ENCODE data around the gene C10orf105. TPM values are rescaled to one million over a fixed set of nuclear protein-coding genes. Genes with fewer than 3 reads are reported as not detected.

The C10orf105 gene
- total RNA-seq, 1 experiment from 2014 or later = not detected

DNA sequence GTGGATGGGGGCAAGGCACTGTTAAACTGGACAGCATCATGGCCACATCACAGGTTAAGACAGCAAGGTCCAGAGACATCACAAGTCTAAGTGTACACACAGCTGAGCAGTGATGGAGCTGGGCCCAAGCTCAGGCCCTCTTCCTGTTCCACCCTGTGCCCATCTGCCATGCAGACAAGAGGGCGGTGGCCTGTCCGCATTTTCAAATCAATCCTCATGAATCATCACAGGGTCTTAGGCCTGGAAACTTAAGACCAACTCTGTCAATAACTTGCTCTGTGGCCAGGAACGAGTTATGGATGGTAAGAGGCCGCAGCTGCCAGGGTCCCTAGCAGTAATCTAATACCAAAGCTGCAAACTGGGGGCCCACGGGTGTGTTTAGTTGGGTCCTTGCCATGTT lies 3.2 kb downstream of the C10orf105 start:
- no peak for DNase-seq (ENCODE audit: low read depth)

- DNase-seq (ENCODE audit: low read depth) = no peak
Observed at GRCh38 chr10:71715860-71716259, 3.7 kb downstream of the C10orf105 start.

DNA sequence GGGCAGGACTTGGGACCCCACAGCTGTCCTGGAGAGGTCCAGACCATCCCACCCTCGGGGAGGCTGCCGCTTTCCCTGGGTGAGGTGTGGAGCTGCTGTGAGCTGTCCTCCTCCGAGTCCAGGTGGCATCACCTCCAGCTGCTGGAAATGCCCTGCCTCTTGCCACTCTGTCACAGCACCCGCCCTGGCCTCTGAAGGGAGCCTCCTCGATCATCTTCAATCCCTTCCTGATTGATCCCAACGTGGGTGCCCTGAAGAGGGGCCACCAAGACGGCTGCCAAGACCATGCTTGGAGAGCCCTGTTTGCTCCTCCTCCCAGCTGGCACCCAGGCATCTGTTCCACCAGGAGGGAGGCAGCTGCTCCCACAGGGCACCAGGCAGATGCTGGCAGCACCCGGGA lies 4.6 kb downstream of the C10orf105 start:
- DNase-seq (ENCODE audit: low read depth) = no peak

GRCh38 chr10:71714592-71714991 lies 5.0 kb downstream of the C10orf105 start:
- DNase-seq (ENCODE audit: low read depth) = no peak

DNA sequence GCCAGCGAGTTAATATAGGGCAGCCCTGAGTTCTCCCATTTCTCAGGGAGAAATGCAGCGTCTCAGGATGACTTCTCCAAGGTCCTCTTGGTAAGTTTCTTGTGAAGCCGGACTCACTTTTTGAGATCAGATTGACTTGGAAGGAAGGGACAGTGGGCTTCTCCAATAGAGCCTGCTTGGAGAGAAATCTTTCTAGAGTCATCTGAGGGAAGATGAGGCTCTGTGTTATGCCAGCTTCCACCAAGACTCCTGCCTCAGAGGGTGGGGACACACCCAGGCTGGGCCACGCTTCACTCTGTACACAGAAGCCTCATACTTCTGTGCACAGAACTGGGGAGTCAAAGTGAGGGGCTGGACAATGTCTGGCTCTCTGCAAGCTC lies 5.6 kb downstream of the C10orf105 start:
- DNase-seq (ENCODE audit: low read depth) = no peak

DNA sequence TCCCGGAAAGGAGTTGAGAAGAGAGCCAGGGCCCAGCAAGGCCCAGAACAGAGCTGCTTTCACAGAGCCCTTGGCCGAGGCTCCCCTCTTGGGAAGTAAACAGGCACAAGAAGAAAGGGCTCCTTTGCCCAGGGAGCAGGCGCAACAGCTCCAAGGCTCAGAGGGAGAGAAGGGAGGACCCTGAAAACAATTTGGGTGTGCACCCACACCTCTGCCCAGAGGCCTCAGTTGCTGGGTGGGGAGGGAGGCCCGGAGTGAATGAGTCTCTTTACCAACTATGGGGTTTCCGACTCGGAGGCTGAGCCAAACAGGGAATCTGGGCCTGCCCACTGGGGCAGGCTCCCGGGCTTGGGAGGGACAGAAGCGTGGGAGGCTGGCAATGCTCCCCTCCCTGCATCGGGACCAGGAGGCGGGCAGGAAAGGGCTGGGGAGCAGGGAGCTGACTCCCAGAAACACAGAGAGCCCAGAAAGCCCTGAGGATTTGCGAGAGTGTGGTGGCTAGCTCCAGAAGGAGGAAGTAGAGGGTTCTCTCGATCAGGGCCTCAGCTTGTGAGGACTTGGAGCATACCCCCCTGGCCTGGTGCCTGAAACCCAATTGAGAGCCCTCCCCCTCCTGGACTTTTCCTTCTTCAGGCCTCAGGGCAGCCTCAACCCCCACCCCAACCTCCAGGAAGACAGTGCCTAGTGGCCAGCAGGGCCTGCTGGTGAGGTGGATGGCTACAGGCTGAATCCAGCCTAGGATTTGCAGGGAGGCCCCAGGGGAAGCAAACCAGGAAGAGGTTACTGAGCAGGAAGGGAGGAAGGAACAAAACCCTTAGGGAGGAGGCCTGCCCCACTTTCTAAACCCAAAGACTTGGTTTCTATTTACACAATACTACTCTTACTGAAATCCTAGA lies 6.2 kb downstream of the C10orf105 start:
- peak; percentile 52 for DNase-seq (ENCODE audit: low read depth)

GRCh38 chr10:71712572-71713134 lies 6.9 kb downstream of the C10orf105 start:
- DNase-seq (ENCODE audit: low read depth) = no peak

GRCh38 chr10:71712170-71712569 lies 7.4 kb downstream of the C10orf105 start:
- no peak for DNase-seq (ENCODE audit: low read depth)

- DNase-seq (ENCODE audit: low read depth) = no peak
Observed at GRCh38 chr10:71711052-71711623, 8.4 kb downstream of the C10orf105 start.

DNA sequence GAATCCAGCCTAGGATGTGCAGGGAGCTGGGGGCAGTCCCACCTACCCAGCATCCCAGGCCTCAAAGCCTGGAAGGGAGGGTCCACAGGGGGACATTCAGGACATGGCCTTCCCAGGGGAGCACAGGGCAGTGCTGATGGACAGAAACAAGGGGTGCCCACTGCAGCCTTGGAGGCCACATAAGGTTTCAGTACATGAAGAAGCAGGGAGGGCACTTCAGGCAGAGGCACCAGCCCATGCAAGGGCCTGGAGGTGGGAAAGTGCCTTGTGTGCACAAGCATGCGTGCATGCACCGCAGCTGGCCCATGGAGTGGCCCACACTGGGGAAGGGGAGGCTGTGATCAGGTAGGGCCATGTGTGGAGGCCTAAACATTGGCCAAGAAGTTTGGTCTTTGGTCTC lies 9.1 kb downstream of the C10orf105 start:
- no peak for DNase-seq (ENCODE audit: low read depth)

DNA sequence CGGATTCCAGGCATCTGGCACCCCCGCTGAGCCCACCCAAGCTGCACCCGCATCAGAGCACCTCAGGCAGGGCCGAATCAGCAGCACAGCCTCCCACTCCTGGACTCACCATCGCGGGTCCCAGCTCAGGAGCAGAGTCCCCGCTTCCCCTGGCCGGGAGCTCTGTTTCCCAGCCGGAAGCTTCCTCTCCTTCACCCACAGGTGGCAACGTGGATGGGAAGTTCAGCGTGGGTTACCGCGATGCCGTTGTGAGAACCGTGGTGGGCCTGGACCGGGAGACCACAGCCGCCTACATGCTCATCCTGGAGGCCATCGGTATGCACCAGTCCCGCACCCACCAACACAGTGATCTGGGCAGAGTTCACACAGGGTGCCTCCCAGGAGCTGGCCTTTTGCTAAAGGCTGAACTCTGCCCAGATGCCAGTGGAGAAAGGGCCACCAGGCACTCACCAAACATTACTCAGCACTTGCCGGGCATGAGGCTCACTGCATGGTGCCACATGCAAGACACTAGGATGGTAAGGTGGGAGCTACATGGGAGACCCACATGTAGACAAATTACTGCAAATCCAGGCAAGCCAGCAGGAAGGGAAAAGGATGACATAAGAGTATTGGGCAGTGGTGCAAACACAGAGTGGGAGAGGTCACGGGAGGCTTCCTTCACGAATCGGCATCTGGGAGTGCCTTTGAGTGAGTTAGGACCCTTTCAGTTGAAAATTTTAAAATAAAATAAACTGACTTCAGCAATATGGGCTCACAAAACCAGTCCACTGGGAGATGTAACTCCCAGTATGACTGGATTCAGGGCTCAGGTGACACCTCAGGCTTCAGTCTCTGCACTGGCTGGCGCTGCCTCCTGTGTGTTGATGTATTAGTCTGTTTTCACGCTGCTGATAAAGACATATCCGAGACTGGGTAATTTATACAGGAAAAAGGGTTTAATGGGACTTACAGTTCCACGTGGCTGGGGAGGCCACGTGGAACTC lies 10.4 kb downstream of the C10orf105 start:
- no peak for DNase-seq (ENCODE audit: low read depth)

DNA sequence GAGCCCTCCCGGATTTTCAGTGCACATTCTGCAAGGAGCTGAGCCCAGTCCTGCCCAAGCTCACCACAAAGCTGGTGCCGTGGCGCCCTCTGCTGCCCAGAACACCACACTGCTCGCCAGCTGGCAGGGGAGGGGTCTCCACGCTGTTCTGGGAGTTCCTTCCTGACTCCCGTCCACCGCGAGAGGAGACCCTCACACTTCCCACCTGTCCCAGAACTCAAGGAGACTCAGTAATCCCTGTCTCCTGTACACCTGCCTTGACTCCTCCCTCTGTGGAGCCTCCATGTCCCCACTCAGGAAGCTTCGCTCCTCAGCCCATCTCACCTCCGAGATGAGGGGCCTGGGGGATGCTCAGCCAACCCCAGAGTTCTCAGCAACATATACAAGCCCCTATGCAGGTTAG lies 11.3 kb downstream of the C10orf105 start:
- DNase-seq (ENCODE audit: low read depth) = no peak

DNA sequence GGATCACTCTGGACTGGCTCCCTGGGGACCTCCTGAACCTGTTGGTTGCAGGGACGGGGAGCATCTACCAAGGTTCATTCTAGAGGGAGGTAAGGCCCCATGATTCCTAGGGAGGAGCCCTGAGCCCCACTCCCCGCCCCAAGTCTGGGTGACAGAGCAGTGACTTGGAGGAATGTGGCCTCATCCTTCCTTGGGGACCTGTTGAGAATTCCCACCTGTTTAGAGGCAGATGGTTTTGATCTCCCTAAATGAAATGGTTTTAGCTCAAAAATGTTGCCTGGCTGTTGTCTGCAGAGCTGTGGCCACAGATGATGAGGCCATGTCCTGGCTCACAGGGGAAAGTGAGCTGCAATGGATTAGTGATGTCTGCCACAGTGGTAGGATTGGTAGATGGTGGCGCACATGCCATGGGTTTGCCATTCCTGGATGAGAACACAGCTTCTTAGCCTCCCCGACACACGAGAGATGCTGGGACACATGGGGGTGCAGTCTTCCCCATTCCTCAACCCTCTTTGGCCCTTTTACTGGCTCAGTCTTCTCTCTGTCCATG lies 12.3 kb downstream of the C10orf105 start:
- no peak for DNase-seq (ENCODE audit: low read depth)

DNA sequence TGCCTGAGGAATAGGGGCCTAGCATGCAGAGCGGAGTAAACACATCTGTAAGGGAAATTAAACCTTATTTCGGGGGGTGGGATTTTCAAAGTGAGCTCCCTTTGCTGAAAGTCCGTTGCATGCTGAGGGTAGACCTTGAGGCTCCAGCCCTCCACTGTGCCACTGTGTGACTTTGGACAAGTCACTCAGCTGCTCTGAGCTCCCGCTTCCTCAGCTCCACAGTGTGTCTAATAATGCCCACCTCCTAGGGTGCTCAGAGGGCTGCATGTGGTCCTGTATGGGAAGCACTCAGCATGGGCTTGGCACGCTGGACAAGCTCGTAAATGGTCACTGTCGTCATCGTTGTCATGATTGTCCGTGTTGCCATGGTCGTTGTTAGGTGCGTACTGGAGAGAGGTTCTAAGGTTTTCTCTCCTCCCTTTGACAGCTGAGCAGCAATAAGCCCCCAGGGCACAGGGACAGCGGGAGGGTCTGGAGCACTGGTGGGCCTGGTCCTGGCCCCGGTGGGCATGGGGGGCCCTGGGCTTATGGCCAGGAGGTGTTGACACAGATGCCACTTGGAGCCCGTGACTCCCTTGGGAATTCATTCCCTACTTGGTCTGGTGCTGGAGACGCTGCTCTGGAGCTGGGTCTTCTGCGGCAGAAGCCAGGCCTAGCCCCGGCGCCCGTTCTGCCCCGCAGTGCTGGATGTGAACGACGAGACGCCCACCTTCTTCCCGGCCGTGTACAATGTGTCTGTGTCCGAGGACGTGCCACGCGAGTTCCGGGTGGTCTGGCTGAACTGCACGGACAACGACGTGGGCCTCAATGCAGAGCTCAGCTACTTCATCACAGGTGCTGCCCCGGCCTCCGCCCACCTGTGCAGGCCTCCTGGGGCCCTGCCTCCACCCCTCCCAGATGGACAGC lies 13.1 kb downstream of the C10orf105 start:
- DNase-seq (ENCODE audit: low read depth) = peak; percentile 29

- no peak for DNase-seq (ENCODE audit: low read depth)
Observed at GRCh38 chr10:71705582-71705981, 14.0 kb downstream of the C10orf105 start.

DNA sequence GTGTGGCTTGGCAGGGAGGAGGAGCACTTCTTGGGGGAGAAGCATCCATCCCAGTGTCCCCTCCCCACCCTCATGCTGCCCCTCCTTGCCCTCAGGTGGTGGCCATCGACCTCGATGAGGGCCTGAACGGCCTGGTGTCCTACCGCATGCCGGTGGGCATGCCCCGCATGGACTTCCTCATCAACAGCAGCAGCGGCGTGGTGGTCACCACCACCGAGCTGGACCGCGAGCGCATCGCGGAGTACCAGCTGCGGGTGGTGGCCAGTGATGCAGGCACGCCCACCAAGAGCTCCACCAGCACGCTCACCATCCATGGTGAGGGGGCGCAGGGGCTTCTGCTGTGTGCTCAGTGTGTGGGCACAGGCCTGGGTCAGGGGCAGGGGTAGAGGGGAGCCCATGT lies 14.8 kb downstream of the C10orf105 start:
- DNase-seq (ENCODE audit: low read depth) = no peak

DNA sequence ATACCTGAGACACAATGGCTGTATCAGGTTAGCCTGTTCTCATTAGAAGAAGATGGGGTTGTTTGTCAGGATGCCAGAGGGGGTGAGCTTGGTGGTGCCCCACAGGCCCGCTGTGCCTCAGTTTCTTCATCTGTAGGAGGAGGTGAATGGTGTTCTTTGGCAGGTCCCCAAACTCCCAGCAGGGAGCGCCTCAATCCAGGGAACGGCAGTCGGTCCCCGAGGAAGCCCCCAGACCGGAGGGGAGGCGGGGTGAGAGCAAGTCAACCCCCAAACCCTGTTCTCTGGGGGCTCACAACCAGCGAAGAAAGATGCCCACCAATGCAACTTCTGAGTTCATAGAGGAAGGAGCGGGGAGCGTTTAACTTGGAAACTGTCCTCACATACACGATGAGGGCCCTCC lies 16.0 kb downstream of the C10orf105 start:
- no peak for DNase-seq (ENCODE audit: low read depth)

DNA sequence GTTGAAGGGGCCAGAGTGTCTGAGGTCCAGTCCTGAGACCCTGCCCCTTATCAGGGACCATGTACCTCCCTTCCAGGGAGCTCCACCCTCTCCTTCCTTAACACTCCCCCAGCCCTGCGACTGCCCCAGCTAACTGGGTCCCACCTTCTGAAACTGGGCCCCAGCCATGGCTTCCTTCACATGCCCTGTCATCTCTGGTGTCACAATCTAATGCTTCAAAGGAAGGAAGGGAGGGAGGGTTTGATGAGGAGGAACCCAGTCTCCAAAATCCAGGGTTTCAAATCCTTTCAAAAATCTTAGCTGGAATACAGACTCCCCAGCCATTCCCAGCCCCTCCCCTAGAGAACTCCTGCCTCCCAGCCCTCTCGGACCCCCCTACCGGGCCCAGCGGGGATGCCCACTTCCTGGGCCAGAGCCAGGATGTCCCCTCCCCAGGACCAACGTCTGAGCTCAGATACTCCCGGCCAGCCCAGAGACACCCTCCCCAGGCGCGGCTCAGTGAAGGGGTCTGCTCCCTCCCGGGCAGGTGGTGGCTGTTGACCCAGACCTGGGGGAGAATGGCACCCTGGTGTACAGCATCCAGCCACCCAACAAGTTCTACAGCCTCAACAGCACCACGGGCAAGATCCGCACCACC lies 18.0 kb downstream of the C10orf105 start:
- no peak for DNase-seq (ENCODE audit: low read depth)

DNA sequence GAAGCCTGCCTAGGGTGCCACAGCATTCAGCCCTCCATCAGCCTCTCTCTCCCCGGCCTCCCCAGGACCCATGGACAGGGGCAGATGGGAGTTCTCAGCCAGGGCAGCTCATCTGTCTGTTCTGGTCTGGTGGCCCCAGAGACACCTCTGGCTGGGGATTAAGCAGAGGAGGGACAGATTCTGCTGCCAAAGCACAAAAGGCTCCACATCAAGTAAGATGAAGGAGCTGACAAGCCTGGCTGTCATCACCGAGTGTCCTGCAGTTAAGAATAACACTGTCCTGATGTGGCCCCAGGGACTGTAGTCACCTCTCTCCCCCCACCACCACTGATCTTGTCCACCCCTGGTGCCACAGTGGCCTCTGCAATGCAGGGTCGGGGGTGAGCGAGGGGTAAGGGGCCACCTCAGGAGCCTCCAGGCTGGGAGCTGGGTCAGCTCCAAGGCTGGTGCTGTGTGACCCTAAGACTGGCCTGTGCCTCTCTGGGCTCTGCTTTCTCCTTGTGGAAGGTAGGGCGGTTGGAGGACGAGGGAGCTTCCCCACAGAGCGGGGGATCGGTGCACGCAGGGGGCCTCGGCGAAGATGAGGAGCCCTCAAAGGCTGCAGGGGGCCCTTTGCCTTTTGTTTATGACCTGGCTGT lies 18.7 kb downstream of the C10orf105 start:
- DNase-seq (ENCODE audit: low read depth) = no peak

DNA sequence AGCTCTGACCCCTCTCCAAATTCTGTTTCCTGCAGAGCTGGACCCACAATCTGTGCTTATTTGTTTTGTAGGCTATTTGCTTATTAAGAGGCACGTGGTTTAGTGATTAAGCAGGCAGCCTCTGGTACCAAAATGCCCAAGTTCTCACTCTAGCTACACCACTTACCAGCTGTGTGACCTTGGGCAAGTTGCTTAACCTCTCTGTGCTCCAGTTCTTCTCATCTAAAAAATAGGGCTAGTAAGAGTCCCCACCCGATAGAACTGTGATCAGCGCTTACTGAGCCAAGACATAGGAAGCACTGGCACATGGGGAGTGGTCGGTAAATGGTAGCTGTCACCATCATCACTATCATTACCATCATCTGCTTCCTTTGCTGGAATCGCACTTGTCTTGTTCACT lies 20.8 kb downstream of the C10orf105 start:
- DNase-seq (ENCODE audit: low read depth) = no peak
